ENCODE results near the gene BLCAP. TPM values are rescaled to one million over a fixed set of nuclear protein-coding genes. Genes with fewer than 3 reads are reported as not detected.

BLCAP gene
- total RNA-seq, 1 donor from 2014 or later: 44.2 TPM

DNA sequence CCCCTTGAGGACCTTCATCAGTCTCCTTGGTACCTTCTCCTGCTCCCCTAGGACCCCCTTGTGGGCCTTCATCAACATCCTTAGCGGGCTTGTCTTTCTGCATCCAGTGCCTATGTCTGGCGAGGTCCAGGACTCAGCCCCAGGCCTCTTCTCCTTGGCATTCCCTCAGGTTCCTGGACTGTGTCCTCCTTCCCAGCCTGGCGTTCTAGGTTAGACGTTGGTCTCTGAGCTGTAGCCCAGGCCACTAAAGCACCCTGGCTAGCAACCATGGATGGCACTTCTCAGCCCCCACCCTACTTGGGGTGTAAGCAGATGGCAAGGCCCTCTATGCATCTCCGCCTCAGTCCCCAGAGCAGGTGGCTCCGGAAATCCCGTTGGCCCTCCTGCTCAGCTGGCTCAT lies 58.1 kb downstream of the BLCAP start:
- TF ChIP-seq CTCF (conservative IDR thresholded peaks at IDR 0.05): no peak
- Mint-ChIP-seq H3K27ac (ENCODE audit: unreplicated experiment) (no peak overlapping the region), H3K9me3 (no peaks in the 10 kb centered on the region), H3K36me3 (ENCODE audit: low read depth) (no peaks in the 10 kb centered on the region), H3K4me1 (peaks cover 20% of the 10 kb centered on the region), H3K4me3 (no peak overlapping the region), H3K27me3 (ENCODE audit: low read depth) (no peaks in the 10 kb centered on the region)
- DNase-seq (ENCODE audit: low read depth, low spot score): no peak

DNA sequence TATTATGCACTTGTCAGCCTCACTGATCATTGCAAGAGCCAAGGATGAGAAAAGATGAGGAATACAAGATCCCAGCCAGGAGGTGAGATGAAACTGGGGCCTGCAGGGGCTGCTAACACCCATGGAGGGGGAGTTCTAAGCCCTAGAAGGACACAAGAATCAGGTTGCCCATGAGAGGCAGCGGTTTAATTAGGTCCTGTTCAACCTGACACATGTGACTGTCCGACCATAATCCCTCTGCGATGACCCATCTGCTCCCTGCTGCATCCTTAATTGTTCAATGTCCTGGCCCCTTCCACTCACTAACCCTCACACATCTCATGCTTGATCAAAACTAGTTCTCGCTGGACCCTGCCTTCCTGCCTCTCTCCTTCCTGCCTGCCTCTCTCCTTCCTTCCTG lies 58.8 kb downstream of the BLCAP start:
- Mint-ChIP-seq H3K27ac (ENCODE audit: unreplicated experiment) (no peak overlapping the region), H3K4me3 (no peak overlapping the region), H3K27me3 (ENCODE audit: low read depth) (no peaks in the 10 kb centered on the region), H3K4me1 (peaks cover 19% of the 10 kb centered on the region), H3K9me3 (no peaks in the 10 kb centered on the region), H3K36me3 (ENCODE audit: low read depth) (no peaks in the 10 kb centered on the region)
- DNase-seq (ENCODE audit: low read depth, low spot score): no peak
- no peak for TF ChIP-seq CTCF (conservative IDR thresholded peaks at IDR 0.05)

Other genes with a start within 250 kb of the BLCAP start
- 44.8 and 50.8 TPM in 2 replicates for gene MANBAL, start 238.2 kb downstream of the BLCAP start, total RNA-seq
- 58.6 and 60.4 TPM in 2 replicates for gene SRC, start 181.7 kb downstream of the BLCAP start, total RNA-seq
- gene NNAT, start 6.6 kb downstream of the BLCAP start, total RNA-seq: 113 and 119 TPM in 2 replicates
- 87.7 and 94.9 TPM in 2 replicates for gene CTNNBL1, start 166.2 kb upstream of the BLCAP start, total RNA-seq